GM18511 (cell line): ENCODE measurements around the gene HINFP.
"Not testable (repeated sequence)": the region's sequence is repeated elsewhere in the genome, so short reads cannot be mapped to it uniquely, and the experiment has no call there.

Experiments used
- ATAC-seq: cut with Tn5 transposase; IDR thresholded peaks from one replicate; pipeline ENCODE4 v1.9.1; 2021; ENCODE audit warnings: mild to moderate bottlenecking, moderate library complexity; ENCODE audit not compliant: unreplicated experiment

The HINFP gene

GRCh38 chr11:119099711-119100110 lies 21.7 kb upstream of the HINFP start:
- no peak for ATAC-seq

GRCh38 chr11:119100246-119100970 lies 21.0 kb upstream of the HINFP start:
- ATAC-seq, result no peak

GRCh38 chr11:119100994-119101758 lies 20.2 kb upstream of the HINFP start:
- ATAC-seq, result peak; percentile 30

GRCh38 chr11:119101759-119102423 lies 19.5 kb upstream of the HINFP start, which contains the start of gene DPAGT1:
Gene DPAGT1, minus strand, starts transcription at chr11:119101853. Its CDS starts 198 bp downstream, at chr11:119101655.
- peak; percentile 87 for ATAC-seq

GRCh38 chr11:119103161-119103664 lies 18.2 kb upstream of the HINFP start:
- ATAC-seq, result not testable (repeated sequence)

- ATAC-seq, result no peak
These were observed 17.6 kb upstream of the HINFP start for GRCh38 chr11:119103793-119104192.

- ATAC-seq, result peak; percentile 78
These were observed 14.5 kb upstream of the HINFP start, which contains the start of gene C2CD2L for GRCh38 chr11:119106564-119107537. Gene C2CD2L, plus strand, starts transcription at chr11:119107344. Its CDS starts 398 bp downstream, at chr11:119107742.

- ATAC-seq, result peak; percentile 21
These were observed 13.7 kb upstream of the HINFP start for GRCh38 chr11:119107538-119108145.

GRCh38 chr11:119108146-119108856 lies 13.1 kb upstream of the HINFP start:
- ATAC-seq, result no peak

- ATAC-seq, result no peak
These were observed 12.5 kb upstream of the HINFP start for GRCh38 chr11:119108857-119109221.

GRCh38 chr11:119109843-119110242 lies 11.5 kb upstream of the HINFP start:
- ATAC-seq, result no peak

- no peak for ATAC-seq
These were observed 10.9 kb upstream of the HINFP start for GRCh38 chr11:119110439-119110838.

- no peak for ATAC-seq
These were observed 9.9 kb upstream of the HINFP start for GRCh38 chr11:119111361-119111925.

GRCh38 chr11:119112314-119113020 lies 8.9 kb upstream of the HINFP start:
- ATAC-seq, result no peak

GRCh38 chr11:119113716-119114115 lies 7.7 kb upstream of the HINFP start:
- ATAC-seq, result no peak

GRCh38 chr11:119114351-119114750 lies 7.0 kb upstream of the HINFP start:
- no peak for ATAC-seq

GRCh38 chr11:119115484-119116234 lies 5.7 kb upstream of the HINFP start:
- ATAC-seq, result no peak

GRCh38 chr11:119116235-119116594 lies 5.2 kb upstream of the HINFP start:
- no peak for ATAC-seq
